ENCODE data around the gene TSPAN9. TPM values are rescaled to one million over a fixed set of nuclear protein-coding genes. Genes with fewer than 3 reads are reported as not detected.

TSPAN9 gene
- total RNA-seq, 1 donor from 2014 or later, result 0.09 TPM

- H3K27me3 Mint-ChIP-seq, result peaks cover 3% of the 10 kb centered on the region
- no peak overlapping the region for H3K4me3 Mint-ChIP-seq
- no peaks in the 10 kb centered on the region for H3K9me3 Mint-ChIP-seq
- no peaks in the 10 kb centered on the region for H3K4me1 Mint-ChIP-seq
- no peak for DNase-seq
- H3K36me3 Mint-ChIP-seq (ENCODE audit: low read depth), result no peaks in the 10 kb centered on the region
- intact Hi-C loops (cut with micrococcal nuclease), result no loop called here
- H3K27ac Mint-ChIP-seq, result no peak overlapping the region
These were observed 29.9 kb downstream of the TSPAN9 start for GRCh38 chr12:3107071-3107583.

- Mint-ChIP-seq H3K4me3 (no peak overlapping the region), H3K27ac (no peak overlapping the region), H3K4me1 (no peaks in the 10 kb centered on the region), H3K9me3 (no peaks in the 10 kb centered on the region), H3K36me3 (ENCODE audit: low read depth) (no peaks in the 10 kb centered on the region), H3K27me3 (peaks cover 3% of the 10 kb centered on the region)
- no peak for DNase-seq
- intact Hi-C loops (cut with micrococcal nuclease), result no loop called here
These were observed 30.8 kb downstream of the TSPAN9 start for GRCh38 chr12:3107954-3108353.

GRCh38 chr12:3110578-3110977 lies 33.4 kb downstream of the TSPAN9 start:
- H3K4me1 Mint-ChIP-seq, result no peaks in the 10 kb centered on the region
- no peaks in the 10 kb centered on the region for H3K9me3 Mint-ChIP-seq
- intact Hi-C loops (cut with micrococcal nuclease), result no loop called here
- no peak for DNase-seq
- no peaks in the 10 kb centered on the region for H3K36me3 Mint-ChIP-seq (ENCODE audit: low read depth)
- no peak overlapping the region for H3K4me3 Mint-ChIP-seq
- H3K27me3 Mint-ChIP-seq, result peaks cover 15% of the 10 kb centered on the region
- no peak overlapping the region for H3K27ac Mint-ChIP-seq

DNA sequence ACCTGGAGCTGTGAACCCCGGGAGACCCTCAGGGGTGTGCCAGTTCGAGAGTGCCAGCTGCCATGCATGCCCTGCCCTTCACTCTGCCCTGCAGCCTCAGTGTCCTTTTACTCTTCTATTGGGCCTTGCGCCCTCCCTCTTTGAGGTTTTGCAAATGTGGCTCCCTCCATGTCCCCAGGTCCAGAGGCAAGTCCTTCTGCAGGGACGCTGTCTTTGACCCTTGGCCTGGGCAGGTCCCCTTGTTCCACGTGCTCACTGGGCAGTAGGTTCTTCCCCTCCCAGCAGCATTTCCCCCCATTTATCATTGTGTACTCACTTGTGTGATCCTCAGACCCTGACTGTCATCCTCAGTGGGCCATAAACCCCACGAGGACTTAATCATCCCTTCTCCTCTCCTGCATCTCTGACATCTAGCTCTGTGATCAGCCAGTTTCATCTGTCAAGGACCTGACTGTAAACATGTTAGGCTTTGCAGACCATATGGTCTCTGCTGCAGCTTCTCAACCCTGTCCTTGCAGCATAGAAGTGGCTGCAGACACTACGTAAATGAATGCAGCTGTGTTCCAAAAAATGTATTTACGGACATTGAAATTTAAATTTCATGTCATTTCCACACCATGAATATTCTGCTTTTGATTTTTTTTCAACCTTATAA lies 36.6 kb downstream of the TSPAN9 start:
- intact Hi-C loops (cut with micrococcal nuclease), result no loop called here
- H3K27me3 Mint-ChIP-seq, result peaks cover 27% of the 10 kb centered on the region
- no peak overlapping the region for H3K4me3 Mint-ChIP-seq
- H3K4me1 Mint-ChIP-seq, result no peaks in the 10 kb centered on the region
- H3K27ac Mint-ChIP-seq, result no peak overlapping the region
- H3K9me3 Mint-ChIP-seq, result no peaks in the 10 kb centered on the region
- no peak for DNase-seq
- no peaks in the 10 kb centered on the region for H3K36me3 Mint-ChIP-seq (ENCODE audit: low read depth)

DNA sequence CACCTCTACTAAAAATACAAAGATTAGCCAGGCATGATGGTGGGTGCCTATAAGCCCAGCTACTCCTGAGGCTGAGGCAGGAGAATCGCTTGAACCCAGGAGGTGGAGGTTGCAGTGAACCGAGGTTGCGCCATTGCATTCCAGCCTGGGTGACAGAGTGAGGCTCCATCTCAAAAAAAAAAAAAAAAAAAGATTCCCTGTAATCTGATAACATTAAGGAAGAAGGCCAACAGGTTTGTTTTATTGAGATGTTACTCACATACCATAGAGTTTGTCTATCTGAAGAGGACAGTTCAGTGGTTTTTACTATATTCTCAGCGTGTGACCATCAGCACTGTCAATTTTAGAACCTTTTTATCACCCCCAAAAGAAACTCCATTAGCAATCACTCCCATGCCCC lies 37.5 kb downstream of the TSPAN9 start:
- DNase-seq, result no peak
- peaks cover 32% of the 10 kb centered on the region for H3K27me3 Mint-ChIP-seq
- no peak overlapping the region for H3K27ac Mint-ChIP-seq
- H3K36me3 Mint-ChIP-seq (ENCODE audit: low read depth), result no peaks in the 10 kb centered on the region
- peaks cover 2% of the 10 kb centered on the region for H3K4me1 Mint-ChIP-seq
- no peak overlapping the region for H3K4me3 Mint-ChIP-seq
- intact Hi-C loops (cut with micrococcal nuclease), result no loop called here
- no peaks in the 10 kb centered on the region for H3K9me3 Mint-ChIP-seq

DNA sequence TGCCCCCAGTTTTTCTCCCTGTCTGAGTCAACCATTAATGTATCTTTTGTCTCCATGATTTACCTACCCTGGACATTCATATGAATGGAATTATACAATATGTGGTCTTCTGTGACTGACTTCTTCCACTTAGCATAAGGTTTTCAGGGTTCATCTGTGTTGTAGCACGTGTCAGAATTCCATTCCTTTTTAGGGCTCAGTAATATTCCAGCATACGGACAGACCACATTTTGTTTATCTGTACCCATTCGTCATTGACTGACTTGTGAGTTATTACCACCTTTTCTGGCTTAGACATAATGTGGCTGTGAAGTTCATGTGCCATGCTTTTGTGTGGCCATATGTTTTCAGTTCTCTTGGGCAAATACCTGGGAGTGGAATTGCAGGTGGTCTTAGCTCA lies 37.9 kb downstream of the TSPAN9 start:
- Mint-ChIP-seq H3K27ac (no peak overlapping the region), H3K4me1 (peaks cover 2% of the 10 kb centered on the region), H3K36me3 (ENCODE audit: low read depth) (no peaks in the 10 kb centered on the region), H3K9me3 (no peaks in the 10 kb centered on the region), H3K4me3 (no peak overlapping the region), H3K27me3 (peaks cover 33% of the 10 kb centered on the region)
- intact Hi-C loops (cut with micrococcal nuclease), result no loop called here
- DNase-seq, result no peak

DNA sequence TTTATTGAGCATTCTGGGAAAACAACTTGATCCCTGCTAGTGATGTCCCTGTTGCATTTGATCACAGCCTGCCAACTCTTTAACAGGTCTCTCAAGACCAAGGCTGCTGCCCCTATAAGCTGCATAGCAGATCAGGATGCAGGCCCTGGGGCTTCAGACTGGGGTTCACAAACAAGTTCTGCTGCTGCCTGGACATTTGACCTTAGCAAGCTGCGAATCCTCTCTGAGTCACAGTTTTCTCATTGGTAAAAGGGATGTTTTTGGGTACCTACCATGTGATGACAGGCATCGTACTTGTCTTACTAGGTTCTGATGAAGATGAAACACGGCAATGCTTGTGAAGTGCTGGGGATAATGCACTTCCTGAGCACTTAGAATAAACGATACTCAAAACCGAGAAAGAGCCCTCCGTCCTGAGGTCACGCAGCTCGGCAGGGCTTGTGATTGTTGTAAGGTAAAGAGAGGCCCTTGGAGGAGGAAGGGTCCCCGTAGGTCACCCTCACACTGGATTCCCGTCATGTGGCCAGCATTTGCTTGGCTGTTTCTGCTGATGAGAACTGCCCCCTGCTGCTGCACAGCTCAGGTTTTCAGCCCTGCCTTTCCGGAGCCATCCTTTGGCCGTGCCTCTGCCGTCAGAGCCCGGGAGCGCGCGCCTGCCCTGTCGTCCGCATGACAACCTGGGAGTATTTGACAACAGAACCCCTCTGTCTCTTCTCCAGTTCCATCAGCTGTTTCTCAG lies 39.1 kb downstream of the TSPAN9 start:
- H3K36me3 Mint-ChIP-seq (ENCODE audit: low read depth), result no peaks in the 10 kb centered on the region
- H3K4me1 Mint-ChIP-seq, result peaks cover 2% of the 10 kb centered on the region
- H3K27ac Mint-ChIP-seq, result no peak overlapping the region
- intact Hi-C loops (cut with micrococcal nuclease), result no loop called here
- no peak overlapping the region for H3K4me3 Mint-ChIP-seq
- peaks cover 37% of the 10 kb centered on the region for H3K27me3 Mint-ChIP-seq
- H3K9me3 Mint-ChIP-seq, result no peaks in the 10 kb centered on the region
- no peak for DNase-seq

DNA sequence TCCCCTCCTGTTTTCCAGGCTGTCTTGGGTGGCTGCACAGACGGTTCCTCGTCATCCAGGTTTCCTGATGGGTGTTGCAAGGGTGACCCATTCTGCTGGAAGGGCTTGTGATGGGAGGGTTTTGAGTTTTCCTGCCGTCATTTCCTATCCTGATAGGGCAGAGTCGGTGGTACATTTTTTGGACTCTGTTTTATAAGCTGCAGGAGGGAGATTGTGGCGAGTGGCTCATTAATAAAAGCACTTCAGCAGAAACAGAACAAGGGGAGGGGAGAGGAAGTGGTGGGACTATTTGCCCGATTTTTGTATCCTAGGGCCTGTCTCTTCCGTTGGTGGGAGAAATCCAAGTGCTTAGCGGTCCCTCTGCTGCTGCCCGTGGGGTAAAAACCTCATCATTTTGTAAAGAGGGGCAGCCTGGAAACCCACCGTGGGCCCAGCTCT lies 40.0 kb downstream of the TSPAN9 start:
- no peak for DNase-seq
- H3K9me3 Mint-ChIP-seq, result no peaks in the 10 kb centered on the region
- peaks cover 39% of the 10 kb centered on the region for H3K27me3 Mint-ChIP-seq
- no peaks in the 10 kb centered on the region for H3K36me3 Mint-ChIP-seq (ENCODE audit: low read depth)
- intact Hi-C loops (cut with micrococcal nuclease), result no loop called here
- no peak overlapping the region for H3K27ac Mint-ChIP-seq
- peaks cover 2% of the 10 kb centered on the region for H3K4me1 Mint-ChIP-seq
- H3K4me3 Mint-ChIP-seq, result no peak overlapping the region

- intact Hi-C loops (cut with micrococcal nuclease), result no loop called here
- no peak for DNase-seq
- Mint-ChIP-seq H3K36me3 (ENCODE audit: low read depth) (no peaks in the 10 kb centered on the region), H3K27ac (no peak overlapping the region), H3K27me3 (peaks cover 39% of the 10 kb centered on the region), H3K4me3 (no peak overlapping the region), H3K9me3 (no peaks in the 10 kb centered on the region), H3K4me1 (peaks cover 2% of the 10 kb centered on the region)
These were observed 40.4 kb downstream of the TSPAN9 start for GRCh38 chr12:3117591-3118015.

DNA sequence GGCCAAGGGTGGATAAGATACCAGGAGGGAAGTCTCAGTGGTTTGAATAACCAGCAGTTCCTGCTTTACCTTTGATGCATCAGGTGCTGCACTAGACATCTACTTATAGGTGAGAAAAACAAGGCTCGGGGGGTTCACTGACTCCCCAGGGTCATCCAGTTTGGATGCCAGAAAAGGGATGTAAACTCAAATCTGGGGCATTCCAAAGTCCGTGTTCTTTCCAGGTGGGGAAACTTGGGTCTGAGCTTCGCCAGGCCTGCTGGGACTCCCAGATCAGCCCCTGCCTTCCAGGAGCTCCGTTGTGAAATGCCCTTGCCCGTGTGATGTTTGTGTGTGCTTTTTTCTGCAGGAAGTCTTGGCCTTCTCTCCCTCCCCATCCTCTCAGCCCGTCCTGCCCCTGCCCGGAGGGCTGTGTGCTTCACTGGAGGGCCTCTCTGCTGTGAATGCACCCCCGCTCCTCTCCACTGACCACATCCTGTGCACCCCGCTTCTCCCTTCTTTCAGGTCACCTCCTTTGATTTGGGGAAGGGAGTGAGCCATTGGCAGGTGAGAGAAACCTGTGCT lies 42.1 kb downstream of the TSPAN9 start:
- Mint-ChIP-seq H3K27me3 (peaks cover 45% of the 10 kb centered on the region), H3K36me3 (ENCODE audit: low read depth) (no peaks in the 10 kb centered on the region), H3K4me1 (peaks cover 2% of the 10 kb centered on the region), H3K27ac (no peak overlapping the region), H3K9me3 (no peaks in the 10 kb centered on the region), H3K4me3 (no peak overlapping the region)
- no peak for DNase-seq
- intact Hi-C loops (cut with micrococcal nuclease), result no loop called here

DNA sequence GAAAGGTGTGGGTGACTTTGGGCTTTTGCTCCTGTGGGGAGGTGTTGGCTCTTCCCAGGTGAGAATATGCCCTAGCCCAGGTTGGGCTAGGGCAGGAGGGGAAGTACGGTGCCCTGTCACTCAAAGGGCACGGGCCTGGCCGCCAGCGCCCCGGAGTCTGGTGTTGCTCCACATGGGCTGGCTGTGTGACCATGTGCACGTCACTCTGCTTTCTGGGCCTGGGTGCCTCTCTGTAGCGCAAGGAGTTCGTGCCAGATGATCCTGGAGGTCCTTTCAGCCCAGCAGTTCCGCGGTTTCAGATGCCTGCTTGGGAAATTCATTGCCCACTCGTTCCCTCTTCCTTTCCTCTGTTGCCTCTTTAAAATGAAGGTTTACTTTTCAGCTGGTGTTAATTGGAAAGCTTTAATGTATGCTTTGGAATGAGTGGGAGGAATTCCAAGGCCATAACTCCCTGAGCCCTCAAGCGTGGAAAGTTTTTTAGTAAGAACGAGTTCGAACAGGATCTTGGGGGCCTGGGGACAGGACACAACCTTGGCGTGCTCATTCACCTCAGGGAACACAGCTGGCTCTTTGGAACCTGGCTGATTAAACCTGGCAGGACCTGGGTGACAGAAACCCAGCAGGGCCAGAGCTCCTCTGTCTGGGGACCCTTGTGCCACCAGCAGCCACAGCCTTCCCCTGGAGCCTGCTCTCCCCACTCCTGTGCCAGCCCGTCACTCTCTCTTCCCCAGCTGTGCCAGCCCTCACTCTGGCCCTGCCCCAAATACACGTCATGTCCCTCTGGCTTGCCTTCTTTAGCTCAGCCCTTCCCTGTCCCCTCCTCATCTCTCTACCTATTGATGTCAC lies 42.8 kb downstream of the TSPAN9 start:
- Mint-ChIP-seq H3K27ac (no peak overlapping the region), H3K4me3 (no peak overlapping the region), H3K9me3 (no peaks in the 10 kb centered on the region), H3K36me3 (ENCODE audit: low read depth) (no peaks in the 10 kb centered on the region), H3K4me1 (peaks cover 2% of the 10 kb centered on the region), H3K27me3 (peaks cover 42% of the 10 kb centered on the region)
- intact Hi-C loops (cut with micrococcal nuclease), result no loop called here
- no peak for DNase-seq

DNA sequence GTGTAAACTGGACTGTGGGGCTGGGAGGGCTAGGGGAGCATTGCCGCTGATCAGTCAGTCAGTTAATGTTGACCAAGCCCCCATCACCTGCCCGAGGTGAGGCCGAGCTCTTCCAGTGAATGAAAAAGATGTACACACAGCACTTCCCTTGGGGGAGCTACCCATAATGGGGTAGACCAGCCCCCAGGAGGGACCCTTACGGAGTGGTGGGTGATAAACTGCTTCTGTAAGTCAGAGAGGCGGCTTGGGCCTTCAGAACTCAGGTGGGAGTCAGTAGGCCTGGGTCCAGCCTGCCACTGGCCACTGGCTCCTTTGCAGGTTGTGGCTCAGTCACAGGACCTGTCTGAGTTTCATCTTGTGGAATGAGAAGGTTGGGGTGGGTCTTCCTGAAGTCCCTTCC lies 43.5 kb downstream of the TSPAN9 start:
- H3K9me3 Mint-ChIP-seq, result no peaks in the 10 kb centered on the region
- H3K36me3 Mint-ChIP-seq (ENCODE audit: low read depth), result no peaks in the 10 kb centered on the region

DNA sequence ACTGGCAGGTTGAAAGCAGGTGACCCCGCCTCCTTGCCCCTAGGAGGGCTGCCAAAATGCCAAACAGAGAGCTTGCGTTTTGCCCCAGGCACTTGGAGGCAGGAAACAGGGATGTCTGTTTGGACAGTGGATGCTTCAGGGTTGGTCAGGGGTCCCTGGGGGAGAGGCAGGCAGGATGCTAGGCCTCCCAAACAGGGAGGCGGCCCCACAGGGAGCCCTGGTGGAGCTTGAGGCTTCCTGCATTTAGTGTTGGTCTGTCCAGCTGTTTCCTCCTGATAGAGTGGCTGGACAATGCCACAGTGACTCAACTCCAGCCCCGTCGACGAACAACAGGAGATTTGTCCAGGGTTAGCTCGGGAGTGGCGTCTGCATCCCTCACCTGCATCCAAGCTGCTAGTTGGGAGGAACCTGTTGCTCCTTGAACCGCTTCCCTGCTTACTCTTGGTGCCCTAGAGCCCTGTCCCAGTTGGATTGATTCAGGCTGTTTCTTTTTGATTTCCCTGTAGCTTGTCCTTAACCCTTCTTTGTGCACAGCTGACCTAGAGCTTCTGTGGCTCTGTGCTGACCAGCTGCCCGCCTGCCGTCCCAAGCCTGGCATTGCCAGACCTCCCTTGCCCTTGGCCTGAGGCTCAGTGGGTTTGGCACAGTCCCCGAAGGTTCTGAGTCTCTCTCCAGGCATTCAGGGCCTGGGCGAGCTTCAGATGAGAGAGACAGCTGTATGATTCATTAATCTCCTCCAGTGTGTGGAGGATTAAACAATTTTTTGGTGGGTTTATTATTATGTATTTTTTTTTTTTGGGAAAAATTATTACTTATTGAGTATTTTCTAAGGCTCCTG lies 45.9 kb downstream of the TSPAN9 start:
- Mint-ChIP-seq H3K27me3 (peaks cover 32% of the 10 kb centered on the region), H3K9me3 (no peaks in the 10 kb centered on the region), H3K36me3 (ENCODE audit: low read depth) (no peaks in the 10 kb centered on the region), H3K27ac (no peak overlapping the region), H3K4me1 (peaks cover 2% of the 10 kb centered on the region), H3K4me3 (no peak overlapping the region)
- intact Hi-C loops (cut with micrococcal nuclease), result no loop called here
- no peak for DNase-seq

More for the DNA sequence above, 43.5 kb downstream of the TSPAN9 start:
- no peak overlapping the region for H3K27ac Mint-ChIP-seq
- intact Hi-C loops (cut with micrococcal nuclease), result no loop called here
- no peak for DNase-seq
- peaks cover 41% of the 10 kb centered on the region for H3K27me3 Mint-ChIP-seq
- peaks cover 2% of the 10 kb centered on the region for H3K4me1 Mint-ChIP-seq
- H3K4me3 Mint-ChIP-seq, result no peak overlapping the region
